Measurements from ENCODE around the gene PTPRN2.

Gene PTPRN2

GRCh38 chr7:158016180-158017097 is 571.2 kb downstream of the PTPRN2 start:
- no peak for DNase-seq

DNA sequence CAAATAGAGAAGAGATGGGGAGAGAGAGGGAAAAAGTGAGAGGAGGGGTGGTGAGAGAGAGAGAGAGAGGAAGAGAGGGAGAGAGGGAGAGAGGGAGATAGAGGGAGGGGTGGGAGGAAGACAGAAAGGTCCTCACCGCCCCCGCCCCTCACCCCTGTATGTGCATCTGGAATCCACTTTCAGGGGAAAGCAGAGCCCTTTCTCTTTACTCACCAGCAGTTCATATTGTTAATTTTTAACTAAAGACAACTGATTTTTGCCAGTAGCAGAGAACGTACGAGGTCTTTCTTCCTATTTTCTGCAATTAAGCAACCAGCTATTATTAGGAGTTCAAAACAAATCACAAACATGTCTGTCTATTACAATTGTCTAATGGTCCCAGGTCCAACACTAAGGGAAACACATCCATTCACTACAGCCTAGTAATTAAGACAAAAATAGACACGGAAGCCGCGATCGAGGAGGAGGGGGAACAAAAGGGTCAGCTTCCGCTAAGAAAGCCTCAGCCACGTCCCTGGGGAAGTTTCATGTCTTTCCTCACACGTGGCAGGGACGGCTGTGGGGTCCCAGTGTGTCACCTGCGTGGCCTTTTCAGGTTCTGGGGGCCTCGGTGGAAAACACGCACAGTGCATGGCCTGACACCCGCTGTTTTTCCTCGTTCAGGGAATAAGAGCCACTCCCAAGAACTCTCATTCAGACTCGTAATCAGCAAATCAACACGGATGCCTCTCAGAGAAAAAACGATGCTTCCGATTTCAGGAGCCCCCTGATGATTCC is 572.0 kb downstream of the PTPRN2 start:
- no peak for DNase-seq

DNA sequence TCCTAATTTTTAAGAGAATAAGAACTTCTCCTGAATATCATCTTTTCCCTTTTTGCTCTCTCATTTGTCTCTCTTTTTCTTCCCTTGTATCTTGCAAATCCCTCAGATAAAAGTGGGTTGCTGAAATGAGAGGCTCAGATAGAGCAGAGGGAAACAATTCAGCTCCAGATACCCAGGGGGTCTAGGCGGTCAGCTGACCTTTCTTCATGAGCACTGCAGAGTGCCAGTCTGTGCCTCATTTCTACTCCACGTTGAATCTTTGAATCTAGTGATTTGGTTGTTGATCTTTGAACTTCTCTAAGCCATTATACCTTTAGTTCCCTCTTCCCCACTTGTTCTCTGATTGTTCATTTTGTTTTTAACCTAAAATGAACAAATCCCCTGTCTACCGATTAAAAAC is 572.6 kb downstream of the PTPRN2 start:
- DNase-seq, result no peak

DNA sequence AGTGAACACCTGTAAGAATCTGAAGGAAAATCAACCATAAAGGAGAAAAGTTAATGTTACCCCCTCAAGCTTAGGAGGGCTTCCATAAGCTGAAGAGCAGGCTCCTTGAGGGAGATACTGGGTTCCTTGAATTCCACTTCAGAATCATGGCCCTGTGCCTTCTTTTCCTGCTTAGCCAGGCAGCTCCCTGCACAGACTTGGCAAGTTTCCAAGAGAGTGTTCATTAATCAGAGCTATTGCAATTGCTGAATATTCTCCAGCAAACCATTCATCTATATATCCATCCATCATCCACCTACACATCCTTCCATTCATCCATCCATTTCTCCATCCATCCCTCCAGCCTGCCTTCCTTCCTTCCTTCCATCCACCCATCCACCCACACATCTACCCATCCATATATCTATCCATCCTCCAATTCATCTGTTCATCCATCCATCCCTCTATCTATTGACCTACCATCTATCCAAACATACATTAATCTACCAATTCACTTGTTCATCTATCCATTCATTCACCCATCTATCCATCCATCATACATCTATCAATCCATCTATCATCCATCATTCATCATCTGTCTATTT is 574.4 kb downstream of the PTPRN2 start:
- no peak for DNase-seq

GRCh38 chr7:158011941-158012340 is 575.7 kb downstream of the PTPRN2 start:
- no peak for DNase-seq

DNA sequence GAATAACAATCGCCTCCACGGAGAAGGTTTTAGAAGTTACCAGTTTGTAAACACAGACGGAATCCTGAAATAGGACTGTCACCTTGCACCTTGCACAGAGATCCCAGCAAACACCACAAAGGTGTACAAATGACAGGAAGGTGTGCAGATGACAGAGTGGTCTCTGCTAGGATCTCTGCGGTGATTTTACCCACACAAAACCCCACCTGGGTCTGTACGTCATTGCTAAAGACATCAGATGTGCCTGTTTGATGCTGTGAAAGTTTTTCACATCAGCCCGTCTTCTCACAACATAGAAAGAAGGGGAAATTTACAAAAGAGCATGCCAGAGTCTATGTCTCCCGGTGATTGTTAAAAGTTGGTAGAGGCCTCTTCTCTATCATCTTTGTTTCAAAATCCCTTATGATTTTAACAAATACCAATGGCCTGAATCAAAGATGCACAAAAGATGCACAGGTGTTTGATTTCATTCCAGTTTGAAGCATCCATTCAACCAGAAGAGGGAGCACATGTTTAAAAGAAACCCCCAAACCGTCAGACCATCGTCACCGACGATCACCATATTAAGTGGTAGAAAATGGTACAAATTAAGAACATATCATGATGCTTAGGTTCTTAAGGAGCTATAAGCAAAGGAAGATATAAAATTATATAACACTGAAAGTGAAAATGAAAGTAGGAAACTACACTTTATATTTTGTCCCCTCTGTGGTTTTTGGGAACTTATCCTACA is 576.5 kb downstream of the PTPRN2 start:
- no peak for DNase-seq

DNA sequence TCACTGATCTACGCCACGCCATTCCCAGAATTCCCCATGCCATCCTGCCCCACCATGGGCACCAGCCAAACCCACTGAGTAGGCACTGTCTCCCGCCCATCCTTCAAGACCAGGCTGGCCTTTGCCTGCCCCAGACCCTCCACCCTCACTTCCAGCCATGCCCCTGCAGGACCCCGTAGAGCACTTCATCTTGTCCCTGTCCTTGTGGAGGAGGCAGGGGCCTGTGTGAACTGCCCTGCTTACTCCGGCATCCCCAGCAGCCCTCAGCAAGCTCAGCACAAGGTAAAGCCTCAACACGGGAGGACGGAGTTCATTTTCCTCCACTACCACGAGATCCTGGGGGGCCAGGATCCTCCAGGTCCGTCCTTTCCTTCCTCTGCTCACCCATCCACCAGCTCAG is 577.7 kb downstream of the PTPRN2 start:
- no peak for DNase-seq

GRCh38 chr7:158008267-158008666 is 579.4 kb downstream of the PTPRN2 start:
- DNase-seq, result no peak

- DNase-seq, result no peak
Observed at GRCh38 chr7:158007697-158008257, 579.8 kb downstream of the PTPRN2 start.

DNA sequence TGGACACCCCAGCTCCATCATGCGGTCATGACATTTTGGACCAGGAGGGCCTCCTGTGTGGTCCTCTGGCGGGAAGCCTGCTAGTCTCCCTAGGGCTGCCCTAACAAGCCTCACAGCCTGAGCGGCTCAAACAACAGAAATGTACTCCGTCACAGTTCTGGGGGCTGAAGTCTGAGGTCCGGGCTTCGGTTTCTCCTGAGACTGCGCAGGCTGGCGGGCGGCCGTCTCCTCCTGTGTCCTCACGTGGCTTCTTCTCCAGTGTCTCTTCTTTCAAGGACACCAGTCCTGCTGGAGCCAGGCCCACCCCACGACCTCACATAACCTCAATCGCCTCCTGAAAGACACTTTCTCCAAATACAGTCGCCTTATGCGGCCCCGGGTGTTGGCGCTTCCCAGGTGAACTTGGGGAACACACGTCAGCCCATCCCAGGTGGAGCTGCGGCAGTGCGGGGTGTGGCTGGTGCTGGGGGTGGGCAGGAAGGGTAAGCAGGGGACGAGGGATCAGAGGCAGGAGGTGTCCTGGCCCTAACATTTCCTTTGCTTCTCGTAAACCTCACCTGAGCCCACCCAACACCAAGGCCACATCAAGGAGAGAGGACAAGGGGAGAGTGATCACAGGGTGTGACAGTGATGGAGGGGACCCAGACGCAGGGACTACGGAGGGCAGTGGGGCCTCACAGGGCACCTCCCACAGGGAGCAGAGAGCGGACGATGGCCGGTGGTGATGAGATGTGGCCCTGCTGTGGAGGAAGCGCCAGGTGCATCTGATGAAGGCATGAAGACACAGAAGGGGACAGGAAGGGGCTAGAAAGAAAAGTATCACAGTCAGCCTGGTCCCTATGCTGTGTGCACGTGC is 580.6 kb downstream of the PTPRN2 start:
- no peak for DNase-seq

DNA sequence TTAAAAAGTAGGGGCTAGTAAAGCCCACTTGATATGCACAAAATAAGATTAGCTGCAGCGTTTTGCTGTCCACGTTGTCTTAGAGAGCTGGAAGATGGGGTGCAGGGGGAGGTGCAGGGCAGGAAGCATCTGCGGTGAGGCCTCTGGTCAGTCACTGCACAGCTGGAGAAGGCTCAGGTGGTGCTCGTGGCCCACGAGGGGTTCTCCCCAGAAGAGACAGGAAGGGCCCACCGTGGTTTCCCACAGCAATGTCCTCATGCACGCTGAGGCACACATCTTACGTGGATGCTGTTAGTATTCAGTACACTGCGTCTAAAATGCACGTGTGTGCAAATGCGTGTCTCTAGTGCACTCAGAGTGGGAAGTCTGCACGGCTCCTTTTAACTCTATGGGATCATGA is 582.1 kb downstream of the PTPRN2 start:
- DNase-seq, result no peak

GRCh38 chr7:158004123-158004490 is 583.5 kb downstream of the PTPRN2 start:
- DNase-seq, result no peak

GRCh38 chr7:158003441-158004122 is 584.0 kb downstream of the PTPRN2 start:
- no peak for DNase-seq

GRCh38 chr7:158002486-158003080 is 585.0 kb downstream of the PTPRN2 start:
- no peak for DNase-seq

DNA sequence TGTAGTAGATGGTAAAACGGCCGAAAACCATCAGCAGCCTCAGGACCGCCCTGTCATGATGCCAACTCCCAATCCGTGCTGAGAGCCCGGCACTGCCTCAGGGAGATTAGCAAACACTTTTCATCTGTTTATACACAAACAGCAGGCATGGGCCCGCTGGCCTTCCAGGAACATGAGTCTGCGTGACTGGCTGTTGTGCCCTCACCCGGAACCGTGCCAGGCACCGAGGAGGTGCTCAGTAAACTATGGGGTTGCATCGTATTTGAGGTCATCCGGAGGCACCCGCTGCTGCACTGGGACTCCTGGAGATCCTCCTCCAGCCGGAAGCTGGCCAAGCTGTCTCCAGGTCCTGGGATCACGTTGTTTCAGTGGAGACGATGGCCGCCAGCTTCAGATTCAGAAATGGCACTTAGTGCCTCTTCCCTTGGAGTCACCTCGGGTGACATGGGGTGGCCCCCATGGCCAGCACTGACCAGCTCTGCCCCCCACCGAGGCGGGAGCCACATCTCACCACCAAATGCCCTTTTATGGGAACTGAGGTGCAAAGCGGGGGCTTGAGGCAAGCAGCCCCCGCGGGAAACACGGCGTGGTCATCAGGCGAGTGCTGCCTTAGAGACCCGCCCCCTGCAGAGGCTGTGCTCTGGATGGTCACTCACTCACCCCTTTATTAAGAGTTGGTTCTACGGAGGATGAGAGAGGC is 585.9 kb downstream of the PTPRN2 start:
- no peak for DNase-seq

DNA sequence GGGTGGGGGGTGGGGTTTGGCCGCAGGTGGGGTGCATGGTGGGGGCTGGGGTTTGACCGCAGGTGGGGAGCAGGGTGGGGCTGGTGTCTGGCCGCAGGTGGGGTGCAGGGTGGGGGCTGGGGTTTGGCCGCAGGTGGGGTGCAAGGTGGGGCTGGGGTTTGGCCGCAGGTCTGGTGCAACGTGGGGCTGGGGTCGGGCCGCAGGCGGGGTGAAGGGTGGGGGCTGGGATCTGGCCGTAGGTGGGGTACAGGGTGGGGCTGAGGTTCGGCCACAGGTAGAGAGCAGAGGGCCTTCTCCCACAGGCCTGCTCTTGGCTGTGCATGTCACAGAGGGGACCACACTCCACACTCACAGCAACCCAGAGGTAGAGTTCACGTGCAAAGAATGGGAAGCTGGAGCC is 586.6 kb downstream of the PTPRN2 start:
- no peak for DNase-seq

DNA sequence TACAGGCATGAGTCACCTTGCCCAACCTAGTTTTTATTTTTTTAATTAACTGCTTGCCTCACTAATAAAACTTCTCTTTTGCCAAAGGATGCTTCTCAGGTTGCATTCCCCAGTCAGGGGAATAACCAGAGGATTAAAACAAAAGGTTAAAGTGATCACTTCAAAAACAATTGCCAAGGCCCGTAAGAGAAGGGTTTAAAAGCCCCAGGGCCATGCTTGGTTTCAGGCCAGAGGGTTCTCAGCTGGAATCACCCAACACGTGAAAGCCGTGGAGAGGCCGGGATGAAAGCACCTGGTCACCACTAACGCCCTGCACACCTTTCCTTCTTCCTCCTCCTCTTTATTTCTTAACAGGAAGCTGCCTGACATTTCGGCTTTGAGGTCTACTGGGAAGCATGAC is 587.5 kb downstream of the PTPRN2 start:
- DNase-seq, result no peak

DNA sequence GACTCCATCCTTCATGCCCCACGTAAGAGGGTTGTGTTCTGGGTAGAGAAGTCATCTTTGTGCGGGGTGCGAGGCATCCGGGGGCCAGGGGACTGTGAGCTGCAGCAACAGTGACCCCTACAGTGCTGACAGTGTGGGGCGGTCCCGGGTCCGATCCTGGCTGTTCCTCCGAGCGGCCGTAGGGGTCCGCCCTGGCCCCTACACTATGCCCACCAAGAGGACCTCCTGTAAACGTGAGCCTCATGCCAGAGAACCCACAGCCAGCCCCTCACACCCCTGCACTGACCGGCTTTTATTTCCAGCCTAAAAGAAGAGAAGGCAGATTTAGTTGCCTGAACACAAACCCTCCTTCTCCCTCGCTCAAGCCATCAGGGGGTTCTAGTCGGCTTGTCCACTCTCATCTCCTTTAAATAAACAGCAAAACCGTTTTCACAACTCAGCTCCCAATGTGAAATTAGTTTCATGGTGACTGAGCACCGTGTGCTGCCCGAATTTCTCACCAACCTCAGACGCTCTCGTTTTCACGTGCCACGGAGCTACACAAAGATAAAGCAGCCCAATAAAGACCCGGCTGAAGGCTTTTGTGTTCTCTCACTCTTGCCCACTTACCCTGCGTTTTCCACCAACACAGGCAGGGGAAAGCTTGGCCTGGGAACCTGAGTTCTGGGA is 588.6 kb downstream of the PTPRN2 start:
- DNase-seq, result no peak

DNA sequence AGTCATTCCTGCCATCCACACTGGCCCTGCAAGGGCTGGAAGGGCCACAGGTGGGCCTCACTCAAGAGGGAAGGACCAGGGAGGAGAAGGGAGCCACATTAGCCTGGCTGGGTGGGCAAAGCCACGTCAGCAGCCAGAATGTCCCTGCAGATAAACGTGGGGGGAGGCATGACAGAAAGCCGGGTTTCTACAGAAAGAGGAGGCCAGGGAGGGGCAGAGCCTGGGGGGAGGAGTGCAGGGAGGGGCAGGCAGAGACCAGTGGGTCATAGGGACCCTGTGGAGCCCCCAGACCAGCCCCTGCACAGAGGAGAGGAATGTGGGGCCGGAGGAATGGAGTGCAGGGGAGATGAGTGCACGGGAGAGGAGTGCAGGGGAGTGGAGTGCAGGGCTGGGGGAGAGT is 590.2 kb downstream of the PTPRN2 start:
- DNase-seq, result no peak

GRCh38 chr7:157997080-157997440 is 590.6 kb downstream of the PTPRN2 start:
- DNase-seq, result no peak
